Fibroblast of lung (primary cell): ENCODE results near the gene MYO5B.

Experiments
- EZH2 ChIP-seq: IDR thresholded peaks from 2 replicates; pipeline ENCODE4 v1.5.1; 2012; ENCODE audit warnings: low read length, control low read depth, mild to moderate bottlenecking; ENCODE audit errors: missing control alignments
- TF ChIP-seq, protein P1 (sequence below), 2 donors: IDR thresholded peaks in 1 of 2; conservative IDR thresholded peaks in 1 of 2; 1 replicate in 1 of 2; 2 replicates in 1 of 2; pipeline ENCODE4 v1.5.1; 2011 to 2012; ENCODE audit warnings: low read length in 2 of 2, control low read depth in 1 of 2, inconsistent platforms in 1 of 2, low read depth in 1 of 2, mild to moderate bottlenecking in 1 of 2

DNA sequence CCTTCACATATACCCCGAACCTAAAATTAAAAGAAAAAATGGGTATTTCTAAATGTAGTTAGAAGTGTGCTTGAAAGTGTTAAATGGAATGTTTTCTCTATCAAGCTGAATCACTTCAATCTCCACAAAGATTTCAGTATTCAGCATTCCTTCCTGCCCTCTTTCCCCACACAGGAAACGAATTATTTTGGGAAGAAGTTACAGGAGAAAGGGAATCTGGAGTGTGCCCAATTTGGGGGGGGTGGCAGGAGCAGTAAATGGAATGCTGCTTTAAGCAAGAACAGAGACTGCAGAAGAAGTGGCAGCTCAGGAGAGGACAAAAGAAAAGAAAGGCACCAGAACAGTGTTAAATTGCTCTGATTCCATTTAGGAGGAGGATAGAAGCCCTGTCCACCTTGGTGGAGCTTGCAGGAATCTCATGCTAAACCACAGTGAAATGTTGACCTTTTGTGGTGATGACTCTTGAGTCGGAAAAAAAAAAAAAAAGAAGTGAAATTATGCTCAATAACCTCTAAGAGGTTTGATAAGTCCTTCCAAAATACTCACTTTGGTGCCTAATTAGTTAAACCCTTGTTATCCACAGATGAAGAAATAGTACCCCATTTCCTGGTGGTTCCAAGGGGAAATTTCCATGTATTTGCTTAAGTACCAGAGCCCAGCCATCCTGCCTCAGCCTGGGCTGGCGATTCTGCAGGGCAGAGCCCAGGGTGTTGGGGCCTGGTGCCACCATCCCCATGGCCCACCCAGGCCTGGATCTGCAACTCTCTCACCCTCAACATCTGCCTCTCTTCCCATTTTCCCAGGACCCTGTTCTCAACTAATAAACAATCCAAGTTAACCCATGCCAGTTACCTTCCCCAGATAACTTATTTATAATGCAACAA lies 56.5 kb downstream of the MYO5B start:
- TF ChIP-seq, protein P1, sequence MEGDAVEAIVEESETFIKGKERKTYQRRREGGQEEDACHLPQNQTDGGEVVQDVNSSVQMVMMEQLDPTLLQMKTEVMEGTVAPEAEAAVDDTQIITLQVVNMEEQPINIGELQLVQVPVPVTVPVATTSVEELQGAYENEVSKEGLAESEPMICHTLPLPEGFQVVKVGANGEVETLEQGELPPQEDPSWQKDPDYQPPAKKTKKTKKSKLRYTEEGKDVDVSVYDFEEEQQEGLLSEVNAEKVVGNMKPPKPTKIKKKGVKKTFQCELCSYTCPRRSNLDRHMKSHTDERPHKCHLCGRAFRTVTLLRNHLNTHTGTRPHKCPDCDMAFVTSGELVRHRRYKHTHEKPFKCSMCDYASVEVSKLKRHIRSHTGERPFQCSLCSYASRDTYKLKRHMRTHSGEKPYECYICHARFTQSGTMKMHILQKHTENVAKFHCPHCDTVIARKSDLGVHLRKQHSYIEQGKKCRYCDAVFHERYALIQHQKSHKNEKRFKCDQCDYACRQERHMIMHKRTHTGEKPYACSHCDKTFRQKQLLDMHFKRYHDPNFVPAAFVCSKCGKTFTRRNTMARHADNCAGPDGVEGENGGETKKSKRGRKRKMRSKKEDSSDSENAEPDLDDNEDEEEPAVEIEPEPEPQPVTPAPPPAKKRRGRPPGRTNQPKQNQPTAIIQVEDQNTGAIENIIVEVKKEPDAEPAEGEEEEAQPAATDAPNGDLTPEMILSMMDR (conservative IDR thresholded peaks at IDR 0.05 in 1 of 2, IDR thresholded peaks at IDR 0.05 in 1 of 2; ENCODE audit: low read depth in 1 of 2, low read length in 2 of 2): no peak
- no peak for TF ChIP-seq EZH2
